ENCODE data around the gene FAM98A.

- TF ChIP-seq ZNF707 (tag by site-specific recombination; IDR thresholded peaks at IDR 0.05) = no peak
- TF ChIP-seq, protein P1, sequence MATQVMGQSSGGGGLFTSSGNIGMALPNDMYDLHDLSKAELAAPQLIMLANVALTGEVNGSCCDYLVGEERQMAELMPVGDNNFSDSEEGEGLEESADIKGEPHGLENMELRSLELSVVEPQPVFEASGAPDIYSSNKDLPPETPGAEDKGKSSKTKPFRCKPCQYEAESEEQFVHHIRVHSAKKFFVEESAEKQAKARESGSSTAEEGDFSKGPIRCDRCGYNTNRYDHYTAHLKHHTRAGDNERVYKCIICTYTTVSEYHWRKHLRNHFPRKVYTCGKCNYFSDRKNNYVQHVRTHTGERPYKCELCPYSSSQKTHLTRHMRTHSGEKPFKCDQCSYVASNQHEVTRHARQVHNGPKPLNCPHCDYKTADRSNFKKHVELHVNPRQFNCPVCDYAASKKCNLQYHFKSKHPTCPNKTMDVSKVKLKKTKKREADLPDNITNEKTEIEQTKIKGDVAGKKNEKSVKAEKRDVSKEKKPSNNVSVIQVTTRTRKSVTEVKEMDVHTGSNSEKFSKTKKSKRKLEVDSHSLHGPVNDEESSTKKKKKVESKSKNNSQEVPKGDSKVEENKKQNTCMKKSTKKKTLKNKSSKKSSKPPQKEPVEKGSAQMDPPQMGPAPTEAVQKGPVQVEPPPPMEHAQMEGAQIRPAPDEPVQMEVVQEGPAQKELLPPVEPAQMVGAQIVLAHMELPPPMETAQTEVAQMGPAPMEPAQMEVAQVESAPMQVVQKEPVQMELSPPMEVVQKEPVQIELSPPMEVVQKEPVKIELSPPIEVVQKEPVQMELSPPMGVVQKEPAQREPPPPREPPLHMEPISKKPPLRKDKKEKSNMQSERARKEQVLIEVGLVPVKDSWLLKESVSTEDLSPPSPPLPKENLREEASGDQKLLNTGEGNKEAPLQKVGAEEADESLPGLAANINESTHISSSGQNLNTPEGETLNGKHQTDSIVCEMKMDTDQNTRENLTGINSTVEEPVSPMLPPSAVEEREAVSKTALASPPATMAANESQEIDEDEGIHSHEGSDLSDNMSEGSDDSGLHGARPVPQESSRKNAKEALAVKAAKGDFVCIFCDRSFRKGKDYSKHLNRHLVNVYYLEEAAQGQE (tag by site-specific recombination; IDR thresholded peaks at IDR 0.05) = no peak
- TF ChIP-seq, protein P2, sequence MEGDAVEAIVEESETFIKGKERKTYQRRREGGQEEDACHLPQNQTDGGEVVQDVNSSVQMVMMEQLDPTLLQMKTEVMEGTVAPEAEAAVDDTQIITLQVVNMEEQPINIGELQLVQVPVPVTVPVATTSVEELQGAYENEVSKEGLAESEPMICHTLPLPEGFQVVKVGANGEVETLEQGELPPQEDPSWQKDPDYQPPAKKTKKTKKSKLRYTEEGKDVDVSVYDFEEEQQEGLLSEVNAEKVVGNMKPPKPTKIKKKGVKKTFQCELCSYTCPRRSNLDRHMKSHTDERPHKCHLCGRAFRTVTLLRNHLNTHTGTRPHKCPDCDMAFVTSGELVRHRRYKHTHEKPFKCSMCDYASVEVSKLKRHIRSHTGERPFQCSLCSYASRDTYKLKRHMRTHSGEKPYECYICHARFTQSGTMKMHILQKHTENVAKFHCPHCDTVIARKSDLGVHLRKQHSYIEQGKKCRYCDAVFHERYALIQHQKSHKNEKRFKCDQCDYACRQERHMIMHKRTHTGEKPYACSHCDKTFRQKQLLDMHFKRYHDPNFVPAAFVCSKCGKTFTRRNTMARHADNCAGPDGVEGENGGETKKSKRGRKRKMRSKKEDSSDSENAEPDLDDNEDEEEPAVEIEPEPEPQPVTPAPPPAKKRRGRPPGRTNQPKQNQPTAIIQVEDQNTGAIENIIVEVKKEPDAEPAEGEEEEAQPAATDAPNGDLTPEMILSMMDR (tag by site-specific recombination; IDR thresholded peaks at IDR 0.05) = no peak
Observed at GRCh38 chr2:33633315-33633714, 34.2 kb upstream of the FAM98A start.
